Cardiac septum (tissue), 1 donor: ENCODE data around the gene GPR4. TPM values are rescaled to one million over a fixed set of nuclear protein-coding genes. Genes with fewer than 3 reads are reported as not detected.

ENCODE experiments used
- DNase-seq: peaks from one replicate; pipeline ENCODE4 v3.0.0-alpha.2; 2020; ENCODE audit warnings: low spot score
- intact Hi-C: fragments of 100-400 bp; cut with DNase I; formaldehyde crosslinking; loops from one replicate; pipeline ENCODE4 v1.14.0; 2022
- total RNA-seq: library from RNA; stranded (reverse); fragmentation: NEBNext Ultra II Directional; extraction: Animal tissue kit (Norgen Biotek cat#: 25700); gene quantifications from one replicate; pipeline ENCODE4 v1.2.1, GENCODE V29; 2021
- donor health status: DM: no; HTN: no; CAD: no.

Gene GPR4
- total RNA-seq, 1 donor from 2014 or later: 6.9 TPM

- no peak for DNase-seq
- intact Hi-C loops: no loop called here
Measured at GRCh38 chr19:45592366-45592765, 9.6 kb downstream of the GPR4 start.

- no peak for DNase-seq
- intact Hi-C loops: no loop called here
Measured at GRCh38 chr19:45591638-45592005, 10.4 kb downstream of the GPR4 start.

GRCh38 chr19:45591004-45591637 lies 10.9 kb downstream of the GPR4 start:
- intact Hi-C loops: no loop called here
- no peak for DNase-seq

- intact Hi-C loops: no loop called here
- DNase-seq: no peak
Measured at GRCh38 chr19:45590300-45591003, 11.6 kb downstream of the GPR4 start.

GRCh38 chr19:45589768-45590167 lies 12.2 kb downstream of the GPR4 start:
- DNase-seq: no peak
- intact Hi-C loops: loop anchor here (10.0 kb wide), 1 partner anchor 55 kb away; no protein-coding TSS in a partner anchor

GRCh38 chr19:45587873-45588272 lies 14.1 kb downstream of the GPR4 start:
- DNase-seq: no peak
- intact Hi-C loops: loop anchor here (10.0 kb wide), 1 partner anchor 57 kb away; no protein-coding TSS in a partner anchor

- intact Hi-C loops: loop anchor here (10.0 kb wide), 1 partner anchor 60 kb away; no protein-coding TSS in a partner anchor
- no peak for DNase-seq
Measured at GRCh38 chr19:45585158-45585577, 16.8 kb downstream of the GPR4 start.

GRCh38 chr19:45584332-45585157 lies 17.5 kb downstream of the GPR4 start, which contains the start of gene OPA3:
Gene OPA3 (minus strand): TSS chr19:45584802. CDS start chr19:45584764, 38 bp downstream.
- DNase-seq: peak; percentile 100
- intact Hi-C loops: loop anchor here (10.0 kb wide), 1 partner anchor 60 kb away; no protein-coding TSS in a partner anchor

- intact Hi-C loops: loop anchor here (10.0 kb wide), 1 partner anchor 63 kb away; no protein-coding TSS in a partner anchor
Measured at GRCh38 chr19:45581576-45581975, 20.4 kb downstream of the GPR4 start.

GRCh38 chr19:45578861-45579260 lies 23.2 kb downstream of the GPR4 start:
- no peak for DNase-seq
- intact Hi-C loops: no loop called here

More at GRCh38 chr19:45581576-45581975, 20.4 kb downstream of the GPR4 start:
- no peak for DNase-seq

- intact Hi-C loops: no loop called here
- no peak for DNase-seq
Measured at GRCh38 chr19:45577111-45577905, 24.7 kb downstream of the GPR4 start.

GRCh38 chr19:45576682-45577081 lies 25.3 kb downstream of the GPR4 start:
- intact Hi-C loops: no loop called here
- DNase-seq: no peak

- intact Hi-C loops: no loop called here
- DNase-seq: no peak
Measured at GRCh38 chr19:45575216-45575615, 26.8 kb downstream of the GPR4 start.

- intact Hi-C loops: no loop called here
- no peak for DNase-seq
Measured at GRCh38 chr19:45574526-45574925, 27.5 kb downstream of the GPR4 start.

GRCh38 chr19:45571457-45572220 lies 30.4 kb downstream of the GPR4 start:
- intact Hi-C loops: no loop called here

GRCh38 chr19:45569619-45570421 lies 32.2 kb downstream of the GPR4 start:
- intact Hi-C loops: loop anchor here (5.0 kb wide), 1 partner anchor 43 kb away; no protein-coding TSS in a partner anchor
- peak; percentile 88 for DNase-seq

More at GRCh38 chr19:45571457-45572220, 30.4 kb downstream of the GPR4 start:
- no peak for DNase-seq

GRCh38 chr19:45568732-45569131 lies 33.3 kb downstream of the GPR4 start:
- no peak for DNase-seq
- intact Hi-C loops: loop anchor here (5.0 kb wide), 1 partner anchor 41 kb away; no protein-coding TSS in a partner anchor
